ENCODE measurements around the gene FAM32A. TPM values are rescaled to one million over a fixed set of nuclear protein-coding genes. Genes with fewer than 3 reads are reported as not detected.
A peak's percentile ranks its signal among the peaks of the same experiment; 100 is the strongest.

FAM32A gene
- total and polyA plus RNA-seq, 2 of the 8 experiments (the other 6 are each of a cell fraction or from before 2014, with no cell fraction given), result 75.6 to 105 TPM

DNA sequence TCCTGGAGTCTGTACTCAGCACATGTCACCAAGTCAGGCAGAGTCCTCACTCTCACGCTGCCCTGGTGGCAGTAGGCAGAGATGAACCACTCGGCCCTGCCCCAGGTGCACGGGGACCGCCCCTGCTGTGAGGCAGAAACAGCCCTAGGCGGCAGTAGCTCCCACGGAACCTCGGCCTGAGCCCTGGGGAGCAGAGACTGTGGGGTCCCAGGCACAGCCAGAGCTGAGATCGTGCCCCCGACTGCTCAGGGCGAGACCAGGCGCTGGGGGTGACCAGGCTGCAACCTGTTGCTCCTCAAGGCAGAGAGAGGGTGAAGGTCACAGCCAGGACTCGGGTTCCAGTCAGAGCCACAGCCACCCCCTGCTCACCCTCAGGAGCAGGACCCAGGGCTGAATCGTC is 47.4 kb downstream of the FAM32A start:
- no peaks in the 10 kb centered on the region; a peak in 1 of 8 replicates for H3K36me3 ChIP-seq (ENCODE audit: control insufficient read depth in 2 of 4, insufficient read depth in 4 of 4, low read length in 3 of 4)
- 90% methylated on average over 13 of the region's 13 CpGs; no CpG with 5 or more reads in 1 of the 2 experiments for WGBS, 2 experiments (ENCODE audit: extremely low coverage in 1 of 2, insufficient coverage in 1 of 2, insufficient read length in 1 of 2, insufficient replicate concordance in 2 of 2, low coverage in 1 of 2, low lambda C conversion rate in 2 of 2, missing lambda C conversion rate in 1 of 2)

More for the DNA sequence above, 47.4 kb downstream of the FAM32A start:
- Histone ChIP-seq H4K5ac (ENCODE audit: insufficient read length, low read depth, low read length) (no peak overlapping the region), H3K23ac (ENCODE audit: insufficient read length) (no peak overlapping the region), H3K56ac (replicated peaks; ENCODE audit: insufficient read length, low read depth, low read length) (no peak overlapping the region), H2BK15ac (ENCODE audit: low read length) (no peak overlapping the region), H2BK12ac (ENCODE audit: low read depth, low read length) (no peak overlapping the region), H3K18ac (ENCODE audit: extremely low read depth, low read length) (no peak overlapping the region), H4K20me1 (replicated peaks in 1 of 2; ENCODE audit: control insufficient read depth in 1 of 2, insufficient read depth in 2 of 2, low read length in 2 of 2) (peaks cover 0 to 8% of the 10 kb centered on the region in 2 experiments), H3K79me1 (ENCODE audit: low read depth, low read length) (no peaks in the 10 kb centered on the region), H2BK5ac (ENCODE audit: low read depth, low read length) (no peak overlapping the region; the same call in 1 of the 2 replicates), H3K79me2 (ENCODE audit: control insufficient read depth in 1 of 2, insufficient read depth in 2 of 2, low read length in 2 of 2) (no peaks in the 10 kb centered on the region), H2AFZ (ENCODE audit: low read length) (no peak overlapping the region), H3K4ac (replicated peaks; ENCODE audit: insufficient read length, low read depth, low read length) (no peak overlapping the region), H2BK20ac (ENCODE audit: low read length) (no peak overlapping the region), H3K9ac (replicated peaks in 1 of 4; ENCODE audit: extremely low read depth in 1 of 4, low read depth in 3 of 4, low read length in 3 of 4) (no peak overlapping the region), H3K27me3 (replicated peaks in 1 of 4; ENCODE audit: control insufficient read depth in 3 of 4, extremely low read depth in 1 of 4, insufficient read depth in 3 of 4, low read length in 3 of 4) (no peaks in the 10 kb centered on the region), H3K4me1 (replicated peaks in 1 of 4; ENCODE audit: control insufficient read depth in 3 of 4, insufficient read depth in 4 of 4, low read length in 3 of 4) (no peaks in the 10 kb centered on the region; a peak in 1 of 7 replicates), H3K27ac (ENCODE audit: low read depth, low read length) (no peak overlapping the region), H3K4me2 (ENCODE audit: insufficient read depth in 1 of 2, low read depth in 2 of 2, low read length in 2 of 2) (no peak overlapping the region), H3K23me2 (ENCODE audit: low read depth, low read length) (no peaks in the 10 kb centered on the region), H3K4me3 (ENCODE audit: extremely low read depth in 1 of 4, insufficient read depth in 2 of 4, low read depth in 3 of 4, low read length in 4 of 4) (no peak overlapping the region), H2BK120ac (replicated peaks; ENCODE audit: low read depth, low read length) (no peak overlapping the region), H4K91ac (replicated peaks; ENCODE audit: insufficient read length, low read length) (no peak overlapping the region), H3K9me3 (ENCODE audit: insufficient read depth in 2 of 2, low read depth in 1 of 2, low read length in 1 of 2) (no peaks in the 10 kb centered on the region), H4K8ac (ENCODE audit: extremely low read depth, insufficient read depth, low read length) (no peak overlapping the region), H3K14ac (ENCODE audit: insufficient read length) (no peak overlapping the region), H2AK5ac (ENCODE audit: low read depth, low read length) (no peak overlapping the region)
- DNase-seq (ENCODE audit: low read depth in 1 of 2, low spot score in 2 of 2) (no peak), FAIRE-seq (no peak)
- CTCF ChIA-PET (ENCODE audit: partially characterized antibody), result interaction anchor here (0.6 to 2.0 kb wide), 5 partner anchors 16 to 652 kb away, joined by 3 to 5 read pairs (median 3); no protein-coding TSS in a partner anchor
- TF ChIP-seq PHF8 (conservative IDR thresholded peaks at IDR 0.05; ENCODE audit: low read depth, low read length) (no peak), TAF7 (optimal IDR thresholded peaks at IDR 0.05; ENCODE audit: borderline replicate concordance, low read depth, low read length) (no peak), CTCF (IDR thresholded peaks at IDR 0.05; ENCODE audit: control extremely low read depth in 1 of 3, insufficient read depth in 1 of 3, low read depth in 1 of 3, low read length in 3 of 3) (peak in 2 of 3 experiments; percentile 14 to 23; a peak in 3 of 4 replicates), EP300 (IDR thresholded peaks at IDR 0.05; ENCODE audit: borderline replicate concordance in 1 of 2, low read depth in 2 of 2, low read length in 2 of 2) (no peak), RAD21 (IDR thresholded peaks at IDR 0.05 in 1 of 2, conservative IDR thresholded peaks at IDR 0.05 in 1 of 2; ENCODE audit: low read depth in 2 of 2, low read length in 2 of 2) (peak; percentile 2 to 28; a peak in 1 of 4 replicates)
- POLR2A ChIA-PET (ENCODE audit: partially characterized antibody), result no interaction called here

Measured in H1 (cell line).